Measurements from ENCODE around the gene C1orf174.
A peak's percentile ranks its signal among the peaks of the same experiment; 100 is the strongest.

Gene C1orf174

DNA sequence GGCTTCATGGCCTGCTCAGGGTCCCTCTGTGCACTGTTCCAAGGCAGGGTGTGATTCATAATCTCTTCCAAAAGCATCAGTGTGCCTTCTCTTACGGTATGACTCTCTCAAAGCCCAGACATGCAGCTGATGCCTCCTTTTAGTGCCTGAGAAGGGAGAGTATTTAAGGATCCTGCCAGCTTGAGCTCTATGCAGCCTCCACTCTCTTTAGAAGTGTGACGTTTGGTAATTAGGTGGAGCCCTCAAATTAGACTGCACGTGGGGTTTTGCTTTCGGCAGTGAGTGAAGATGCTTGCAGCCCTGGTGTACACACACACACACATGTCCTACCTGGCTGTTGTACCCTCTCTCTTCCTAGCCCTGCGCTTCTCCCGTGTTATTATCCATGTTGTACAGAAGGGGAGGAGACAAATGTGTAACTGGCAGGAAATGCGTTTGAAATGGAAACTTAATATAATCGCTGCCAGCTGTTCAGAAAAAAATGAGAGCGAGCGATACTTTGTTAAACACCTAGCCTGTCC is 2.6 kb upstream of the C1orf174 start:
- Histone ChIP-seq H2AFZ (ENCODE audit: low read length) (no peak overlapping the region), H3K4me3 (ENCODE audit: low read depth, low read length, poor library complexity, severe bottlenecking) (no peak overlapping the region), H3K27me3 (ENCODE audit: insufficient read depth, low read length) (no peaks in the 10 kb centered on the region), H3K9me2 (ENCODE audit: low read depth, low read length) (no peaks in the 10 kb centered on the region), H3K79me2 (ENCODE audit: insufficient read depth, low read length) (peaks cover 15% of the 10 kb centered on the region), H3K27ac (ENCODE audit: low read depth, low read length, poor library complexity, severe bottlenecking) (peak overlapping the region; percentile 97), H3K4me2 (ENCODE audit: low read length) (peak overlapping the region; percentile 33), H3K36me3 (ENCODE audit: insufficient read depth, low read length) (peaks cover 6% of the 10 kb centered on the region), H4K20me1 (ENCODE audit: insufficient read depth, low read length) (no peaks in the 10 kb centered on the region), H3F3A (ENCODE audit: insufficient read depth, low read length) (0 out of 2 replicates have a peak, but pooled peaks cover 6% of the 10 kb centered on the region), H3K4me1 (ENCODE audit: insufficient read depth, low read length, severe bottlenecking) (peaks cover 74% of the 10 kb centered on the region), H3K9ac (ENCODE audit: low read length) (peak overlapping the region; percentile 40; the same call in 1 of the 2 replicates), H3K9me3 (ENCODE audit: low read length) (0 out of 2 replicates have a peak, but pooled peaks cover 3% of the 10 kb centered on the region)
- TF ChIP-seq EZH2 (IDR thresholded peaks at IDR 0.05; ENCODE audit: borderline replicate concordance, low read length) (no peak), CTCF (IDR thresholded peaks at IDR 0.05; ENCODE audit: low read length) (no peak)

DNA sequence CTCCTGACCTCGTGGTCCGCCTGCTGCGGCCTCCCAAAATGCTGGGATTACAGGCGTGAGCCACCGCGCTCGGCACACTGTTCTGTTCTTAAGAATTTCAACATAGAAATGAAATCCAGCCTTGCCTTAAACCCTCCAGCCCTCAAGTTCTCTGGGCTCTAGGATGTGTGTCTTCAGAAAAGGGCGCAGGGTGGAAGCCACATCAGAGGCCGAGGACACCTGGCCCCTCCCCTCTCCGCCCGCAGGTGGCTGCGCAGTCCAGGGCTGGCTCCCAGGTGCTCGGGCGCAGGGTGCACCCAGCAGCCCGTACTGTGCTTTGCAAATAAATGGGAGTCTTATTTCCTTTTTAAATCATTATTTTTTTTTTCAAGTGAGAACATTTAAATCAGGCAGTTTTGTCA is 2.0 kb upstream of the C1orf174 start:
- no peaks in the 10 kb centered on the region for H3K9me2 ChIP-seq (ENCODE audit: low read depth, low read length)
- H3F3A ChIP-seq (ENCODE audit: insufficient read depth, low read length), result 0 out of 2 replicates have a peak, but pooled peaks cover 6% of the 10 kb centered on the region
- H3K9ac ChIP-seq (ENCODE audit: low read length), result no peak overlapping the region
- peak overlapping the region; percentile 97 for H3K27ac ChIP-seq (ENCODE audit: low read depth, low read length, poor library complexity, severe bottlenecking)
- H3K4me3 ChIP-seq (ENCODE audit: low read depth, low read length, poor library complexity, severe bottlenecking), result no peak overlapping the region
- peaks cover 69% of the 10 kb centered on the region for H3K4me1 ChIP-seq (ENCODE audit: insufficient read depth, low read length, severe bottlenecking)
- peaks cover 6% of the 10 kb centered on the region for H3K36me3 ChIP-seq (ENCODE audit: insufficient read depth, low read length)
- H4K20me1 ChIP-seq (ENCODE audit: insufficient read depth, low read length), result no peaks in the 10 kb centered on the region
- H3K79me2 ChIP-seq (ENCODE audit: insufficient read depth, low read length), result peaks cover 18% of the 10 kb centered on the region
- TF ChIP-seq CTCF (IDR thresholded peaks at IDR 0.05; ENCODE audit: low read length) (no peak), EZH2 (IDR thresholded peaks at IDR 0.05; ENCODE audit: borderline replicate concordance, low read length) (no peak)
- no peaks in the 10 kb centered on the region for H3K27me3 ChIP-seq (ENCODE audit: insufficient read depth, low read length)
- 0 out of 2 replicates have a peak, but pooled peaks cover 3% of the 10 kb centered on the region for H3K9me3 ChIP-seq (ENCODE audit: low read length)
- H3K4me2 ChIP-seq (ENCODE audit: low read length), result no peak overlapping the region
- H2AFZ ChIP-seq (ENCODE audit: low read length), result no peak overlapping the region

DNA sequence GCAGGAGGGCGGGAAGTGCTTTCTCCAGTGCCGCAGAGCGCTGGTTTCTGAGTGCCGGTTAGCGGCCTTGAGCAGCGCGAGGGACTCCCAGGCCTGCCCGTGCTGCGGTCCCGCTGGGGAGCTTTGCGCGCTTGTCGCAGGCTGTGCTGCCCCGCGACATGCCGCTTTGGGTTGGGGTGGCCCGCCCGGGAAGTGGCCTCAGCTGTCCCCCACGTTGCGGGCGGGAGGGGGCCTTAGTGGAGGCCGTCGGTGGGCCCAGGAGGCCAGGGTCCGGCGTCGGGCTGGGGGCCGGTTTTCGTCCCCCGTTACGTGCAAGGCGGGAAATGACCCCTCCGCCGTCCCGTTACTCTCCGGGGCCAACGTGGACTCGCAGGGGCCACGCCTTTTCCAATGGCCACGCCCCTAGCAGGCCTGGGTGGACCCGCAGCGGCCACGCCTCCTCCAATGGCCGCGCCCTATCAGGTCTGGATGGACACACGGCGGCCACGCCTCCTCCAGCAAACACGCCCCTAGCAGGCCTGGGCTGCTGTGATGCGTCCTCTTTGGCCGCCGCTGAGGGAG is 977 bp upstream of the C1orf174 start:
- no peaks in the 10 kb centered on the region for H4K20me1 ChIP-seq (ENCODE audit: insufficient read depth, low read length)
- 0 out of 2 replicates have a peak, but pooled peaks cover 6% of the 10 kb centered on the region for H3F3A ChIP-seq (ENCODE audit: insufficient read depth, low read length)
- H3K4me3 ChIP-seq (ENCODE audit: low read depth, low read length, poor library complexity, severe bottlenecking), result peak overlapping the region; percentile 92
- 0 out of 2 replicates have a peak, but pooled peaks cover 3% of the 10 kb centered on the region for H3K9me3 ChIP-seq (ENCODE audit: low read length)
- H3K79me2 ChIP-seq (ENCODE audit: insufficient read depth, low read length), result peaks cover 25% of the 10 kb centered on the region
- H3K36me3 ChIP-seq (ENCODE audit: insufficient read depth, low read length), result peaks cover 7% of the 10 kb centered on the region
- H3K27ac ChIP-seq (ENCODE audit: low read depth, low read length, poor library complexity, severe bottlenecking), result peak overlapping the region; percentile 97
- no peaks in the 10 kb centered on the region for H3K27me3 ChIP-seq (ENCODE audit: insufficient read depth, low read length)
- TF ChIP-seq CTCF (IDR thresholded peaks at IDR 0.05; ENCODE audit: low read length), result no peak
- H3K4me1 ChIP-seq (ENCODE audit: insufficient read depth, low read length, severe bottlenecking), result peaks cover 59% of the 10 kb centered on the region
- H3K9me2 ChIP-seq (ENCODE audit: low read depth, low read length), result no peaks in the 10 kb centered on the region
- peak overlapping the region; percentile 86 for H3K4me2 ChIP-seq (ENCODE audit: low read length)
- peak overlapping the region; percentile 84 for H3K9ac ChIP-seq (ENCODE audit: low read length)
- no peak overlapping the region for H2AFZ ChIP-seq (ENCODE audit: low read length)

Data from OCI-LY1 (cell line).